Measurements from ENCODE around the gene TIMD4.

- no peak for TF ChIP-seq POLR2A (IDR thresholded peaks at IDR 0.05)
- TF ChIP-seq CTCF (IDR thresholded peaks at IDR 0.05) = no peak
These were observed 12.3 kb downstream of the TIMD4 start for GRCh38 chr5:156950716-156951115.
